Esophagus muscularis mucosa (tissue), 4 donors: ENCODE data around the gene ZFP90. TPM values are rescaled to one million over a fixed set of nuclear protein-coding genes. Genes with fewer than 3 reads are reported as not detected.

Experiments used
- DNase-seq: peaks from one replicate; pipeline ENCODE4 v3.0.0-alpha.2; 2017; ENCODE audit errors: extremely low spot score
- H3K27ac ChIP-seq, 4 donors: fragments of 200-600 bp; sonication (generic); replicated peaks in 1 of 4; 1 replicate in 3 of 4; 2 replicates in 1 of 4; pipeline ENCODE4 v1.5.1; 2016 to 2019; ENCODE audit warnings: mild to moderate bottlenecking in 1 of 4
- H3K27me3 ChIP-seq, 4 donors: fragments of 200-600 bp; sonication (generic); one replicate each; pipeline versions ENCODE4 v1.5.1 to v1.6.0; 2016 to 2019
- H3K36me3 ChIP-seq, 4 donors: fragments of 200-600 bp; sonication (generic); one replicate each; pipeline ENCODE4 v1.5.1; 2016 to 2019
- H3K4me1 ChIP-seq, 4 donors: fragments of 200-600 bp; sonication (generic); one replicate each; pipeline ENCODE4 v1.5.1; 2016 to 2019
- H3K4me3 ChIP-seq, 4 donors: fragments of 200-600 bp; sonication (generic); 1 replicate in 2 of 4; 2 replicates in 2 of 4; pipeline ENCODE4 v1.5.1; 2016 to 2019; ENCODE audit warnings: mild to moderate bottlenecking in 4 of 4, moderate library complexity in 1 of 4
- H3K9me3 ChIP-seq, 4 donors: fragments of 200-600 bp; sonication (generic); 1 replicate in 3 of 4; 2 replicates in 1 of 4; pipeline ENCODE4 v1.5.1; 2016 to 2019
- EP300 ChIP-seq: sonication (generic); formaldehyde crosslinking; IDR thresholded peaks from one replicate; pipeline ENCODE4 v1.6.1; 2017; ENCODE audit warnings: antibody characterized with exemption
- POLR2A ChIP-seq: fragments of 450-650 bp; IDR thresholded peaks from one replicate; pipeline ENCODE4 v1.6.1; 2017; ENCODE audit warnings: antibody characterized with exemption, moderate library complexity, mild to moderate bottlenecking, low read depth
- POLR2AphosphoS5 ChIP-seq, 2 donors: sonication (generic); formaldehyde crosslinking; IDR thresholded peaks; one replicate each; pipeline ENCODE4 v1.6.1; 2017; ENCODE audit warnings: antibody characterized with exemption in 2 of 2
- WGBS: methylation state at CpG from one replicate; pipeline ENCODE4 v1.1.5; 2018; 5-methylcytosine and 5-hydroxymethylcytosine counted together
- intact Hi-C: fragments of 100-400 bp; cut with DNase I; formaldehyde crosslinking; loops from one replicate; pipeline ENCODE4 v1.15.1; 2023
- small RNA-seq, 3 donors: library from RNA; depleted of rRNA; stranded (forward); fragments of <200 nt; gene quantifications; one replicate each; pipeline ENCODE3, GENCODE V24; 2016
- total RNA-seq, 4 donors: library from RNA; depleted of rRNA; stranded (reverse); fragments of >200 nt; gene quantifications; one replicate each; pipeline versions ENCODE4 v1.1.0 to v1.2.1, GENCODE V29; 2016
- TF ChIP-seq, protein P1 (sequence below), 3 experiments: fragments of 200-600 bp in 2 of 3; fragments of 450-650 bp in 1 of 3; sonication (generic) in 2 of 3; IDR thresholded peaks; one replicate each; pipeline ENCODE4 v1.5.1; 2017 to 2019; ENCODE audit warnings: antibody characterized with exemption in 3 of 3, mild to moderate bottlenecking in 2 of 3, moderate library complexity in 1 of 3

Gene ZFP90
- total RNA-seq, 4 donors from 2014 or later = 27.8 to 31.0 (median 29.5) TPM

- intact Hi-C loops = no loop called here
- no peak for DNase-seq
- no peaks in the 10 kb centered on the region for H3K36me3 ChIP-seq
- H3K9me3 ChIP-seq = no peaks in the 10 kb centered on the region
- H3K4me3 ChIP-seq = no peak overlapping the region
- no peaks in the 10 kb centered on the region for H3K4me1 ChIP-seq
- H3K27me3 ChIP-seq = no peaks in the 10 kb centered on the region
- H3K27ac ChIP-seq = no peak overlapping the region
- WGBS = 90% methylated on average over 7 of the region's 7 CpGs
- TF ChIP-seq EP300 = no peak
- TF ChIP-seq, protein P1, sequence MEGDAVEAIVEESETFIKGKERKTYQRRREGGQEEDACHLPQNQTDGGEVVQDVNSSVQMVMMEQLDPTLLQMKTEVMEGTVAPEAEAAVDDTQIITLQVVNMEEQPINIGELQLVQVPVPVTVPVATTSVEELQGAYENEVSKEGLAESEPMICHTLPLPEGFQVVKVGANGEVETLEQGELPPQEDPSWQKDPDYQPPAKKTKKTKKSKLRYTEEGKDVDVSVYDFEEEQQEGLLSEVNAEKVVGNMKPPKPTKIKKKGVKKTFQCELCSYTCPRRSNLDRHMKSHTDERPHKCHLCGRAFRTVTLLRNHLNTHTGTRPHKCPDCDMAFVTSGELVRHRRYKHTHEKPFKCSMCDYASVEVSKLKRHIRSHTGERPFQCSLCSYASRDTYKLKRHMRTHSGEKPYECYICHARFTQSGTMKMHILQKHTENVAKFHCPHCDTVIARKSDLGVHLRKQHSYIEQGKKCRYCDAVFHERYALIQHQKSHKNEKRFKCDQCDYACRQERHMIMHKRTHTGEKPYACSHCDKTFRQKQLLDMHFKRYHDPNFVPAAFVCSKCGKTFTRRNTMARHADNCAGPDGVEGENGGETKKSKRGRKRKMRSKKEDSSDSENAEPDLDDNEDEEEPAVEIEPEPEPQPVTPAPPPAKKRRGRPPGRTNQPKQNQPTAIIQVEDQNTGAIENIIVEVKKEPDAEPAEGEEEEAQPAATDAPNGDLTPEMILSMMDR (IDR thresholded peaks at IDR 0.05) = no peak
- no peak for TF ChIP-seq POLR2A
- no peak for TF ChIP-seq POLR2AphosphoS5 (IDR thresholded peaks at IDR 0.05)
Measured at GRCh38 chr16:68607443-68607842, 68.4 kb downstream of the ZFP90 start.

- intact Hi-C loops = no loop called here
- Histone ChIP-seq H3K27me3 (no peaks in the 10 kb centered on the region), H3K9me3 (peaks cover 0 to 9% (median 3%) of the 10 kb centered on the region in 4 donors), H3K4me3 (no peak overlapping the region), H3K4me1 (no peaks in the 10 kb centered on the region), H3K27ac (no peak overlapping the region), H3K36me3 (no peaks in the 10 kb centered on the region)
- WGBS = 100% methylated on average over 2 of the region's 2 CpGs
- TF ChIP-seq EP300 = no peak
- TF ChIP-seq, protein P1 (IDR thresholded peaks at IDR 0.05) = no peak
- DNase-seq = no peak
Measured at GRCh38 chr16:68608330-68608729, 69.2 kb downstream of the ZFP90 start.

- no peaks in the 10 kb centered on the region for H3K4me1 ChIP-seq
- DNase-seq = no peak
- peaks cover 0 to 21% (median 12%) of the 10 kb centered on the region in 4 donors for H3K9me3 ChIP-seq
- H3K27ac ChIP-seq = no peak overlapping the region
- TF ChIP-seq EP300 = no peak
- H3K4me3 ChIP-seq = no peak overlapping the region
- H3K36me3 ChIP-seq = no peaks in the 10 kb centered on the region
- no peaks in the 10 kb centered on the region for H3K27me3 ChIP-seq
- intact Hi-C loops = no loop called here
- 89% methylated on average over 3 of the region's 3 CpGs for WGBS
Measured at GRCh38 chr16:68612996-68613395, 73.9 kb downstream of the ZFP90 start.

DNA sequence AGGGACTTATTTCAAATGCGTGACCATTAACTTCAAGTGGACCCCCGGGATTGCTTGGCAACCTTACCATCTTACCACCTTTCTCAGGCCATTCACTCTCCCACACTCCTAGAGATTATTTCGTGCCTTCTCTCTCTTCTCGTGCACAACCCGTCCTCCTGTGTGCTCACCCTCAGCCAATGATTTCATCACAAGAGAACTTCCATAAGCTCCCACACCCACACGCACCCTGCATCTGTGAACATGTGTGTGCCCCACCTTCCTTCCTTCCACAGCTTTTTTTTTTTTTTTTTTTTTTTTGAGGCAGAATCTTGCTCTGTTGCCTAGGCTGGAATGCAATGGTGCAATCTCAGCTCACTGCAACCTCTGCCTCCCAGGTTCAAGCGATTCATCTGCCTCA lies 78.6 kb downstream of the ZFP90 start:
- H3K4me3 ChIP-seq = no peak overlapping the region

More for the DNA sequence above, 78.6 kb downstream of the ZFP90 start:
- H3K9me3 ChIP-seq = peaks cover 0 to 18% (median 16%) of the 10 kb centered on the region in 4 donors
- intact Hi-C loops = no loop called here
- no peaks in the 10 kb centered on the region for H3K27me3 ChIP-seq
- no peaks in the 10 kb centered on the region for H3K36me3 ChIP-seq
- H3K4me1 ChIP-seq = no peaks in the 10 kb centered on the region
- TF ChIP-seq EP300 = no peak
- TF ChIP-seq POLR2A = no peak
- no peak for TF ChIP-seq POLR2AphosphoS5 (IDR thresholded peaks at IDR 0.05)
- TF ChIP-seq, protein P1 (IDR thresholded peaks at IDR 0.05) = no peak
- no peak for DNase-seq
- H3K27ac ChIP-seq = no peak overlapping the region
- WGBS = 84% methylated on average over 7 of the region's 7 CpGs

Small RNA genes lying within 50 kb of the gene (small RNA-seq; reads per million reads assigned to genes)
- gene RNU4-36P = 0 reads per million in 3 donors

Other genes with a start within 250 kb of the ZFP90 start
- gene SLC7A6OS, start 228.3 kb upstream of the ZFP90 start, total RNA-seq = 10 to 100 TPM in 2 of 4 donors, 1 to 10 TPM in 2; 8.7 to 15.7 (median 11.5) TPM
- 10 to 100 TPM; 20.0 to 31.1 (median 26.8) TPM for gene PRMT7, start 228.3 kb upstream of the ZFP90 start, total RNA-seq
- gene SMPD3, start 90.8 kb upstream of the ZFP90 start, total RNA-seq = under 1 TPM; 0.32 to 0.92 (median 0.54) TPM
- under 1 TPM in 3 of 4 donors, not detected in 1; 0.19 to 0.83 (median 0.75) TPM for gene CDH3, start 106.0 kb downstream of the ZFP90 start, total RNA-seq
- gene CDH1, start 198.0 kb downstream of the ZFP90 start, total RNA-seq = under 1 TPM; 0.17 to 0.83 (median 0.51) TPM